Activated naive CD4-positive, alpha-beta T cell treated with Interleukin-2 at 50 U/mL for 16 hours (primary cell): Measurements from ENCODE around the gene RXRG.

Source experiments
- DNase-seq: peaks from one replicate; pipeline ENCODE4 v3.0.0-alpha.2; 2020

RXRG gene

GRCh38 chr1:165407398-165407797 lies 37.5 kb downstream of the RXRG start:
- DNase-seq: no peak

GRCh38 chr1:165403835-165404482 lies 41.0 kb downstream of the RXRG start:
- DNase-seq: peak; percentile 10

GRCh38 chr1:165402517-165403111 lies 42.3 kb downstream of the RXRG start:
- no peak for DNase-seq

- DNase-seq: no peak
Observed at GRCh38 chr1:165397944-165398343, 47.0 kb downstream of the RXRG start.

GRCh38 chr1:165395901-165396300 lies 49.0 kb downstream of the RXRG start:
- no peak for DNase-seq

- no peak for DNase-seq
Observed at GRCh38 chr1:165395478-165395877, 49.4 kb downstream of the RXRG start.

GRCh38 chr1:165392634-165393571 lies 52.0 kb downstream of the RXRG start:
- peak; percentile 89 for DNase-seq

GRCh38 chr1:165389609-165390008 lies 55.3 kb downstream of the RXRG start:
- DNase-seq: no peak

- no peak for DNase-seq
Observed at GRCh38 chr1:165387961-165388360, 57.0 kb downstream of the RXRG start.

- no peak for DNase-seq
Observed at GRCh38 chr1:165387505-165387904, 57.4 kb downstream of the RXRG start.

GRCh38 chr1:165383599-165384405 lies 61.1 kb downstream of the RXRG start:
- no peak for DNase-seq

- DNase-seq: no peak
Observed at GRCh38 chr1:165383067-165383466, 61.9 kb downstream of the RXRG start.

- no peak for DNase-seq
Observed at GRCh38 chr1:165381745-165382505, 63.0 kb downstream of the RXRG start.

GRCh38 chr1:165376811-165377311 lies 68.1 kb downstream of the RXRG start:
- no peak for DNase-seq

GRCh38 chr1:165376041-165376810 lies 68.7 kb downstream of the RXRG start:
- peak; percentile 34 for DNase-seq

- DNase-seq: no peak
Observed at GRCh38 chr1:165375623-165376022, 69.3 kb downstream of the RXRG start.

GRCh38 chr1:165371588-165372225 lies 73.2 kb downstream of the RXRG start:
- DNase-seq: no peak

GRCh38 chr1:165369255-165369848 lies 75.6 kb downstream of the RXRG start:
- DNase-seq: peak; percentile 59

- DNase-seq: peak; percentile 80
Observed at GRCh38 chr1:165367375-165367993, 77.4 kb downstream of the RXRG start.

GRCh38 chr1:165365341-165365740 lies 79.6 kb downstream of the RXRG start:
- no peak for DNase-seq
